K562 (cell line): ENCODE data around the gene ATM. TPM values are rescaled to one million over a fixed set of nuclear protein-coding genes. Genes with fewer than 3 reads are reported as not detected.

Source experiments
- ATAC-seq: fragments of 200-7000 bp; cut with Tn5 transposase; 3 replicates; pipeline ENCODE4 v1.9.1; 2020; ENCODE audit warnings: moderate library complexity
- BruUV-seq: library from RNA; stranded (reverse); fragments of 400-500 nt; replicated peaks from 2 replicates; lab custom pipeline; 2021; lab: Mats Ljungman, UMichigan
- CTCF ChIA-PET: fragments of 300-600 bp; formaldehyde crosslinking; extraction: SDS; loops from one replicate; lab custom pipeline; 2021; ENCODE audit warnings: low intra/inter-chr PET ratio; lab: Yijun Ruan, JAX
- POLR2A ChIA-PET: fragments of 300-600, 350-650 bp; sonication (Branson Sonifier 250); formaldehyde crosslinking; extraction: SDS; loops from one replicate; lab custom pipeline; 2021; ENCODE audit warnings: antibody characterized with exemption, inconsistent platforms; lab: Yijun Ruan, JAX
- DNase-seq, 4 experiments: peaks; one replicate each; pipeline versions ENCODE4 v3.0.0 to v3.0.0-alpha.2; 2011 to 2018; ENCODE audit warnings: low spot score in 3 of 4, mixed read lengths in 3 of 4; ENCODE audit errors: extremely low read depth in 1 of 4
- FAIRE-seq: peaks from 2 replicates; lab custom pipeline; 2011; peaks lifted over from hg19 to GRCh38; lab: Jason Lieb, UNC
- H2AFZ ChIP-seq: 2 replicates; pipeline ENCODE4 v1.6.0; 2011; ENCODE audit warnings: low read depth, low read length, control low read depth, inconsistent platforms
- H3K27ac ChIP-seq: fragments of 200-600 bp; 3 replicates; pipeline ENCODE4 v1.8.0; 2011; ENCODE audit warnings: low read depth, mild to moderate bottlenecking, control low read depth, inconsistent platforms, low read length, moderate library complexity, mixed read lengths; ENCODE audit errors: extremely low read depth
- H3K27me3 ChIP-seq, 2 experiments: fragments of 300-600 bp in 1 of 2; 2 replicates in 1 of 2; 3 replicates in 1 of 2; pipeline versions ENCODE4 v1.6.0 to v1.8.0; 2011; ENCODE audit warnings: inconsistent platforms in 2 of 2, low read length in 2 of 2, mild to moderate bottlenecking in 1 of 2, mixed read lengths in 1 of 2, moderate library complexity in 1 of 2; ENCODE audit not compliant: control insufficient read depth in 2 of 2, insufficient read depth in 2 of 2
- H3K36me3 ChIP-seq: fragments of 300-600 bp; 3 replicates; pipeline ENCODE4 v1.8.0; 2011; ENCODE audit warnings: mild to moderate bottlenecking, low read length, inconsistent platforms; ENCODE audit not compliant: control insufficient read depth, insufficient read depth
- H3K4me1 ChIP-seq, 2 experiments: fragments of 200-600 bp in 1 of 2; replicated peaks in 1 of 2; 2 replicates in 1 of 2; 3 replicates in 1 of 2; pipeline versions ENCODE4 v1.5.1 to v1.8.0; 2011; ENCODE audit warnings: inconsistent platforms in 2 of 2, low read length in 2 of 2, mild to moderate bottlenecking in 1 of 2, mixed read lengths in 1 of 2, moderate library complexity in 1 of 2; ENCODE audit not compliant: control insufficient read depth in 2 of 2, insufficient read depth in 2 of 2
- H3K4me2 ChIP-seq: 2 replicates; pipeline ENCODE4 v1.6.1; 2011; ENCODE audit warnings: low read length, control low read depth, inconsistent platforms, mixed read lengths; ENCODE audit not compliant: insufficient read depth
- H3K4me3 ChIP-seq: fragments of 200-600 bp; sonication (generic), shearing (Covaris generic); 2 replicates; pipeline ENCODE4 v1.5.1; 2016; ENCODE audit warnings: control low read depth, inconsistent platforms
- H3K79me2 ChIP-seq: fragments of 200-600 bp; 3 replicates; pipeline ENCODE4 v1.8.0; 2011; ENCODE audit warnings: low read length, inconsistent platforms; ENCODE audit not compliant: control insufficient read depth, insufficient read depth
- H3K9ac ChIP-seq, 2 experiments: 2 replicates each; pipeline versions ENCODE4 v1.6.0 to v1.6.1; 2011; ENCODE audit warnings: low read depth in 2 of 2, low read length in 2 of 2, control low read depth in 1 of 2, inconsistent platforms in 1 of 2, mild to moderate bottlenecking in 1 of 2, mixed read lengths in 1 of 2; ENCODE audit not compliant: insufficient read depth in 1 of 2
- H3K9me1 ChIP-seq: one replicate; pipeline ENCODE4 v1.6.0; 2011; ENCODE audit warnings: inconsistent platforms, mild to moderate bottlenecking, low read length, moderate library complexity; ENCODE audit not compliant: control insufficient read depth, insufficient read depth
- H3K9me3 ChIP-seq: replicated peaks from 2 replicates; pipeline ENCODE4 v1.5.1; 2011; ENCODE audit warnings: low read depth, low read length, inconsistent platforms; ENCODE audit not compliant: control insufficient read depth, insufficient read depth
- H4K20me1 ChIP-seq: replicated peaks from 2 replicates; pipeline ENCODE4 v1.6.1; 2011; ENCODE audit warnings: low read length, inconsistent platforms, mixed read lengths; ENCODE audit not compliant: control insufficient read depth, insufficient read depth
- CBX8 ChIP-seq: fragments of 200-600 bp; sonication (generic); IDR thresholded peaks from 2 replicates; pipeline ENCODE4 v1.6.1; 2012; ENCODE audit warnings: borderline replicate concordance, mixed run types, low read depth, mild to moderate bottlenecking, moderate library complexity, mixed read lengths, low read length, control low read depth, inconsistent platforms; ENCODE audit not compliant: poor library complexity, severe bottlenecking; ENCODE audit errors: extremely low read depth
- CREB3L1 ChIP-seq: fragments of 450-650 bp; IDR thresholded peaks from 2 replicates; pipeline ENCODE4 v1.6.1; 2014; ENCODE audit warnings: low read depth, mild to moderate bottlenecking, moderate library complexity, borderline replicate concordance
- KAT8 ChIP-seq: fragments of 450-650 bp; IDR thresholded peaks from 2 replicates; pipeline ENCODE4 v1.6.1; 2016; ENCODE audit warnings: low read depth, mild to moderate bottlenecking
- MAFG ChIP-seq: fragments of 450-650 bp; conservative IDR thresholded peaks from 2 replicates; pipeline ENCODE4 v1.6.1; 2016; ENCODE audit warnings: missing genetic modification characterization, missing compliant biosample characterization
- NCOA4 ChIP-seq: fragments of 450-650 bp; IDR thresholded peaks from 2 replicates; pipeline ENCODE4 v1.6.1; 2018; ENCODE audit warnings: mild to moderate bottlenecking; ENCODE audit not compliant: partially characterized antibody
- POLR2H ChIP-seq: IDR thresholded peaks from 2 replicates; pipeline ENCODE4 v1.6.1; 2016; ENCODE audit warnings: missing genetic modification characterization, low read depth, mild to moderate bottlenecking, control low read depth, missing compliant biosample characterization, moderate library complexity
- RBBP5 ChIP-seq: fragments of 200-600 bp; sonication (generic); IDR thresholded peaks from 2 replicates; pipeline ENCODE4 v1.6.1; 2012; ENCODE audit warnings: borderline replicate concordance, mild to moderate bottlenecking, low read length, control low read depth, inconsistent platforms; ENCODE audit not compliant: insufficient read depth, poor library complexity, severe bottlenecking
- SRSF9 ChIP-seq: fragments of 200-400 bp; formaldehyde crosslinking; IDR thresholded peaks from 2 replicates; pipeline ENCODE4 v1.6.1; 2017; ENCODE audit warnings: low read depth, low read length, borderline replicate concordance
- TRIM24 ChIP-seq, 2 experiments: fragments of 450-650 bp; IDR thresholded peaks; 2 replicates each; pipeline ENCODE4 v1.6.1; 2016
- ZC3H11A ChIP-seq: IDR thresholded peaks from 2 replicates; pipeline ENCODE4 v1.6.1; 2012; ENCODE audit warnings: low read depth, low read length, improper control_type of control experiment
- ZNF212 ChIP-seq: fragments of 450-650 bp; formaldehyde crosslinking; IDR thresholded peaks from 2 replicates; pipeline ENCODE4 v1.4.0; 2020; ENCODE audit warnings: mild to moderate bottlenecking
- ZNF224 ChIP-seq: sonication (generic); formaldehyde crosslinking; IDR thresholded peaks from 2 replicates; pipeline ENCODE4 v1.8.0; 2022; ENCODE audit warnings: mild to moderate bottlenecking, missing genetic modification reagents
- ZNF398 ChIP-seq: fragments of 250-450 bp; sonication (Bioruptor Pico); IDR thresholded peaks from 2 replicates; pipeline ENCODE4 v1.8.0; 2021; ENCODE audit warnings: moderate library complexity, mild to moderate bottlenecking, inconsistent platforms
- ZNF75A ChIP-seq: fragments of 450-650 bp; formaldehyde crosslinking; IDR thresholded peaks from 2 replicates; pipeline ENCODE4 v1.4.0; 2020; ENCODE audit warnings: mild to moderate bottlenecking
- ZNF785 ChIP-seq: fragments of 250-450 bp; sonication (Bioruptor Pico); IDR thresholded peaks from 2 replicates; pipeline ENCODE4 v1.4.0; 2020; ENCODE audit warnings: mild to moderate bottlenecking
- WGBS: fragments of 100-300 bp; shearing (Covaris generic); methylation state at CpG from one replicate; pipeline ENCODE4 v1.1.6; 2016; ENCODE audit warnings: low coverage, mixed read lengths; ENCODE audit not compliant: insufficient coverage; ENCODE audit errors: missing lambda C conversion rate; 5-methylcytosine and 5-hydroxymethylcytosine counted together
- in situ Hi-C: fragments of 300-500 bp; cut with MboI; formaldehyde crosslinking; loops from 4 replicates; pipeline ENCODE4 v1.15.0; 2018; ENCODE audit warnings: inconsistent platforms, mixed read lengths
- intact Hi-C: fragments of 100-400 bp; cut with micrococcal nuclease; formaldehyde crosslinking; loops from 2 replicates; pipeline ENCODE4 v1.14.2; 2022
- polyA plus RNA-seq, 8 experiments: library from polyadenylated mRNA; depleted of rRNA in 4 of 8; stranded (reverse) in 5 of 8; unstranded in 3 of 8; fragments of >200 nt; fragmentation: Nextera tagmentation in 2 of 8; fragmentation: Illumina TruSeq in 1 of 8; extraction: Ambion mirVana in 2 of 8; extraction: Trizol in 1 of 8; gene quantifications; 2 replicates each; pipeline versions ENCODE4 v1.2.1 to v1.2.3, GENCODE V29; 2011 to 2014; ENCODE audit warnings: inconsistent platforms in 1 of 8, missing spikeins in 1 of 8
- total RNA-seq, 7 experiments: library from RNA; depleted of rRNA in 6 of 7; stranded (reverse); fragments of >200 nt in 6 of 7; fragmentation: Illumina TruSeq in 2 of 7; extraction: Trizol in 2 of 7; gene quantifications; 2 replicates each; pipeline versions ENCODE4 v1.2.1 to v1.2.3, GENCODE V29; 2011 to 2021; ENCODE audit warnings: low replicate concordance in 1 of 7
- TF ChIP-seq, protein P1 (sequence below), 2 experiments: fragments of 450-650 bp in 1 of 2; IDR thresholded peaks; 2 replicates each; pipeline ENCODE4 v1.6.1; 2011 to 2017; ENCODE audit warnings: low read depth in 2 of 2, antibody characterized with exemption in 1 of 2, borderline replicate concordance in 1 of 2, low read length in 1 of 2, mild to moderate bottlenecking in 1 of 2, mixed read lengths in 1 of 2; ENCODE audit not compliant: control insufficient read depth in 1 of 2

Gene ATM
- total and polyA plus RNA-seq, 9 of the 15 experiments (the other 6 are each of a cell fraction or from before 2014, with no cell fraction given): 8.3 to 46.8 (median 26.2) TPM

- in situ Hi-C loops: no loop called here
- FAIRE-seq (no peak), DNase-seq (peak in 2 of 4 experiments; percentile 34 to 48), ATAC-seq (no peak)
- peaks cover 90% of the 10 kb centered on the region for H3K79me2 ChIP-seq
- 49% methylated on average over 2 of the region's 2 CpGs for WGBS
- no peaks in the 10 kb centered on the region for H3K27me3 ChIP-seq
- BruUV-seq: no TSS peak
- H3K4me3 ChIP-seq: no peak overlapping the region
- intact Hi-C loops: loop anchor here (1.0 kb wide), 1 partner anchor 69 kb away; no protein-coding TSS in a partner anchor
- CTCF ChIA-PET: no interaction called here
- H3K27ac ChIP-seq: peak overlapping the region; percentile 67; the same call in 2 of the 3 replicates
- H3K4me1 ChIP-seq: peaks cover 10 to 31% of the 10 kb centered on the region in 2 experiments
- peak overlapping the region in 1 of 2 experiments; percentile 36; a peak in 2 of 4 replicates for H3K9ac ChIP-seq
- H3K36me3 ChIP-seq: peaks cover 58% of the 10 kb centered on the region
- POLR2A ChIA-PET: interaction anchor here (0.6 to 1.8 kb wide), 4 partner anchors 11 to 403 kb away, joined by 3 to 5 read pairs (median 4); no protein-coding TSS in a partner anchor
- no peak overlapping the region for H2AFZ ChIP-seq
- no peaks in the 10 kb centered on the region for H3K9me1 ChIP-seq
- H3K4me2 ChIP-seq: peak overlapping the region; percentile 76
- H3K9me3 ChIP-seq: no peaks in the 10 kb centered on the region
- peaks cover 24% of the 10 kb centered on the region for H4K20me1 ChIP-seq
- TF ChIP-seq RBBP5: no peak
- peak; percentile 80 for TF ChIP-seq MAFG (tag)
- no peak for TF ChIP-seq KAT8
- no peak for TF ChIP-seq NCOA4
- TF ChIP-seq SRSF9: no peak
- TF ChIP-seq POLR2H: no peak
- TF ChIP-seq, protein P1, sequence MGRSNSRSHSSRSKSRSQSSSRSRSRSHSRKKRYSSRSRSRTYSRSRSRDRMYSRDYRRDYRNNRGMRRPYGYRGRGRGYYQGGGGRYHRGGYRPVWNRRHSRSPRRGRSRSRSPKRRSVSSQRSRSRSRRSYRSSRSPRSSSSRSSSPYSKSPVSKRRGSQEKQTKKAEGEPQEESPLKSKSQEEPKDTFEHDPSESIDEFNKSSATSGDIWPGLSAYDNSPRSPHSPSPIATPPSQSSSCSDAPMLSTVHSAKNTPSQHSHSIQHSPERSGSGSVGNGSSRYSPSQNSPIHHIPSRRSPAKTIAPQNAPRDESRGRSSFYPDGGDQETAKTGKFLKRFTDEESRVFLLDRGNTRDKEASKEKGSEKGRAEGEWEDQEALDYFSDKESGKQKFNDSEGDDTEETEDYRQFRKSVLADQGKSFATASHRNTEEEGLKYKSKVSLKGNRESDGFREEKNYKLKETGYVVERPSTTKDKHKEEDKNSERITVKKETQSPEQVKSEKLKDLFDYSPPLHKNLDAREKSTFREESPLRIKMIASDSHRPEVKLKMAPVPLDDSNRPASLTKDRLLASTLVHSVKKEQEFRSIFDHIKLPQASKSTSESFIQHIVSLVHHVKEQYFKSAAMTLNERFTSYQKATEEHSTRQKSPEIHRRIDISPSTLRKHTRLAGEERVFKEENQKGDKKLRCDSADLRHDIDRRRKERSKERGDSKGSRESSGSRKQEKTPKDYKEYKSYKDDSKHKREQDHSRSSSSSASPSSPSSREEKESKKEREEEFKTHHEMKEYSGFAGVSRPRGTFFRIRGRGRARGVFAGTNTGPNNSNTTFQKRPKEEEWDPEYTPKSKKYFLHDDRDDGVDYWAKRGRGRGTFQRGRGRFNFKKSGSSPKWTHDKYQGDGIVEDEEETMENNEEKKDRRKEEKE (IDR thresholded peaks at IDR 0.05; ENCODE audit: borderline replicate concordance in 1 of 2, control insufficient read depth in 1 of 2, low read depth in 2 of 2, low read length in 1 of 2): no peak
- TF ChIP-seq ZNF212: no peak
- TF ChIP-seq CREB3L1: no peak
- no peak for TF ChIP-seq ZNF785
- no peak for TF ChIP-seq TRIM24 (IDR thresholded peaks at IDR 0.05)
- TF ChIP-seq ZC3H11A: no peak
- TF ChIP-seq ZNF224 (CRISPR knock-in tag): no peak
- no peak for TF ChIP-seq CBX8
- TF ChIP-seq ZNF75A (CRISPR knock-in tag): no peak
- TF ChIP-seq ZNF398 (CRISPR knock-in tag): no peak
Measured at GRCh38 chr11:108218455-108218854, 4.4 kb upstream of the ATM start.
